H1 (cell line): ENCODE data around the gene PTPRG. TPM values are rescaled to one million over a fixed set of nuclear protein-coding genes. Genes with fewer than 3 reads are reported as not detected.

Source experiments
- CHD1 ChIP-seq: IDR thresholded peaks from 2 replicates; pipeline ENCODE4 v1.6.1; 2012; ENCODE audit warnings: low read depth, low read length, improper control_type of control experiment
- CTCF ChIP-seq, 3 experiments: IDR thresholded peaks; 1 replicate in 2 of 3; 2 replicates in 1 of 3; pipeline versions ENCODE4 v1.5.1 to v1.6.1; 2011; ENCODE audit warnings: low read length in 3 of 3, mild to moderate bottlenecking in 3 of 3, inconsistent platforms in 2 of 3, low read depth in 1 of 3, moderate library complexity in 1 of 3; ENCODE audit not compliant: insufficient read depth in 1 of 3; ENCODE audit errors: control extremely low read depth in 1 of 3
- KDM1A ChIP-seq: fragments of 200-600, 300-600 bp; sonication (generic); IDR thresholded peaks from 2 replicates; pipeline ENCODE4 v1.7.1; 2016; ENCODE audit warnings: mild to moderate bottlenecking, low read length, borderline replicate concordance
- MAFK ChIP-seq: IDR thresholded peaks from 2 replicates; pipeline ENCODE4 v1.6.1; 2012; ENCODE audit warnings: low read depth, mild to moderate bottlenecking, improper control_type of control experiment, low read length
- RBBP5 ChIP-seq: IDR thresholded peaks from 2 replicates; pipeline ENCODE4 v1.7.1; 2012; ENCODE audit warnings: low read depth, mild to moderate bottlenecking, inconsistent platforms, low read length, moderate library complexity, borderline replicate concordance
- TAF7 ChIP-seq: optimal IDR thresholded peaks from 2 replicates; pipeline ENCODE3; 2011; ENCODE audit warnings: low read depth, mild to moderate bottlenecking, inconsistent platforms, low read length, moderate library complexity, borderline replicate concordance
- polyA plus RNA-seq, 7 experiments: library from polyadenylated mRNA; depleted of rRNA in 3 of 7; stranded (reverse) in 5 of 7; unstranded in 2 of 7; fragments of >200 nt in 5 of 7; fragments of 200-250 nt in 2 of 7; gene quantifications; 1 replicate in 5 of 7; 2 replicates in 1 of 7; 4 replicates in 1 of 7; pipeline versions ENCODE4 v1.2.1 to v1.2.3, GENCODE V29; 2011 to 2013; ENCODE audit warnings: missing spikeins in 2 of 7, mixed read lengths in 2 of 7
- total RNA-seq: library from RNA; stranded (reverse); fragmentation: NEBNext Ultra II Directional; extraction: Animal tissue kit (Norgen Biotek cat#: 25700); gene quantifications from 2 replicates; pipeline ENCODE4 v1.2.1, GENCODE V29; 2021

PTPRG gene
- total and polyA plus RNA-seq, 2 of the 8 experiments (the other 6 are each of a cell fraction or from before 2014, with no cell fraction given): 23.3 to 96.2 TPM

GRCh38 chr3:61822588-61822987 is 261.2 kb downstream of the PTPRG start (continued):
- TF ChIP-seq CTCF (IDR thresholded peaks at IDR 0.05; ENCODE audit: control extremely low read depth in 1 of 3, insufficient read depth in 1 of 3, low read depth in 1 of 3, low read length in 3 of 3) (no peak), MAFK (no peak), RBBP5 (no peak), KDM1A (no peak), CHD1 (no peak), TAF7 (no peak)
- TF ChIP-seq, all 59 proteins: peak for 0
